ENCODE results near the gene LGALS14. TPM values are rescaled to one million over a fixed set of nuclear protein-coding genes. Genes with fewer than 3 reads are reported as not detected.
"Not testable (repeated sequence)": the region's sequence is repeated elsewhere in the genome, so short reads cannot be mapped to it uniquely, and the experiment has no call there.

Gene LGALS14
- total RNA-seq, 1 donor from 2014 or later, result not detected

DNA sequence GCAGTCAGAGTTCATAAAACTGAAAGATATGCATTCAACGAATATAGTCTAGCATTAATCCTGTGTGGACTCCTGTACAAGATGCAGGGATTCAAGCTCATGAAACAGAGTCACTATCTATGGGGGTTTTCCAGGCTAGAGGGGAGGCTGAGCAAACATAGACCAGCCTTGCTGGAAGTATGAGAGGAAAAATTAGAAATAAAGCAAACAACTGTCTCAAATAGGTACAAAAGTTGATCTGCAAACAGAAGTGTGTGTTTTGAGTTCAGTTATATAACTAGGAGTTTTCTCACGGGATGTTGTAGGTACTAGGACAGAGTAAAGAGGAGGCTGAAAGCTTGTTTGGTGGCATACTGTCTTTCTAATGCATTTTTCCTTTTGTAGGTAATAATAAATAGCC is 8.5 kb upstream of the LGALS14 start:
- DNase-seq (ENCODE audit: low spot score), result no peak

DNA sequence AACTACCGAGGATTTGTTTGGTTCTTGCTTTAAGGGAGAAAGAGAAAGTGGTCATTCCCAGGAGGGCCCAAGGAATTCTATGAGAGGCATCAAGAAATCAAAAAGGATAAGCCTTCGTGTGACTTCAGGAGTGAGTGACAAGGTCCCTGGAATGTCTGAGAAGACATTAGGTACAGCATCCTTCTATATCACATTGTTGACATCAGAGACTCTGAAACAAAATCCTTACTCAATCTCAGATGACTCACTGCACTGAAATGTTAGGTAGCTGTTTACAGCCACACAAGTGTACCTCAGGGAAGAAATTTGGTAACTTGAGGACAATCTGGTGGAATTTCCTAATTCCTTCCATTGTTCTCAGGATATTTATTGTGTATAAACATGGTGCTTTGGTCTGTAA is 7.9 kb upstream of the LGALS14 start:
- no peak for DNase-seq (ENCODE audit: low spot score)

DNA sequence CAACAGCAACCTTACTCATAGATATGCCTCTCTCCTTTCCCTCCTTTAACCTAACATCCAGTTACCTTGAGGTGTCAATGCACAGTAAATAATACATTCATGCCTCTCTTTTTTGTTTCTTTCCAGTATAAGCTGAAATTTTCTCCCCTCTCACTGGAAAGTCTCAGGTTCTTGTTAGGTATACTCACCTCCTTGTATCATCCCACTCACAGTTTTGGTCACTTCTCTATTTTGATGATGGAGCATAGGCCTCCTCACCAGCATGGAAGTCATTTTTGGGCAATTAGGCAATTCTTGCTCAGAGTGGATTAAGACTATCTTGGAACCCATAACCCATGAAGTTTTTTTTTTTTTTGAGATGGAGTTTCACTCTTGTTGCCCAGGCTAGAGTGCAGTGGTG is 5.7 kb upstream of the LGALS14 start:
- DNase-seq (ENCODE audit: low spot score), result no peak

DNA sequence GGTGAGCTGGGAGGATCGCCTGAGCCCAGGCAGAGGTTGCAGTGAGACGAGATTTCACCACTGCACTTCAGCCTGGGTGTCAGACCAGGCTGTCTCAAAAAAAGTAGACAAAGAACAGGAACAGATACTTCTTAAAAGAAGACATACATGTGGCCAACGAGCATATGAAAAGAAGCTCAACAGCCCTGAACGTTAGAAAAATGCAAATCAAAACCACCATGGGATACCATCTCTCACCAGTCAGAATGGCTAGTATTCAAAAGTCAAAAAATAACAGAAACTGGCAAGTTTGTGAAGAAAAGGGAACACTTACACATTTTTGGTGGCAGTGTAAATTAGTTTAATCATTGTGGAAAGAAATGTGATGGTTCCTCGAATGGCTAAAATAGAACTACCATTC is 3.0 kb upstream of the LGALS14 start:
- no peak for DNase-seq (ENCODE audit: low spot score)

DNA sequence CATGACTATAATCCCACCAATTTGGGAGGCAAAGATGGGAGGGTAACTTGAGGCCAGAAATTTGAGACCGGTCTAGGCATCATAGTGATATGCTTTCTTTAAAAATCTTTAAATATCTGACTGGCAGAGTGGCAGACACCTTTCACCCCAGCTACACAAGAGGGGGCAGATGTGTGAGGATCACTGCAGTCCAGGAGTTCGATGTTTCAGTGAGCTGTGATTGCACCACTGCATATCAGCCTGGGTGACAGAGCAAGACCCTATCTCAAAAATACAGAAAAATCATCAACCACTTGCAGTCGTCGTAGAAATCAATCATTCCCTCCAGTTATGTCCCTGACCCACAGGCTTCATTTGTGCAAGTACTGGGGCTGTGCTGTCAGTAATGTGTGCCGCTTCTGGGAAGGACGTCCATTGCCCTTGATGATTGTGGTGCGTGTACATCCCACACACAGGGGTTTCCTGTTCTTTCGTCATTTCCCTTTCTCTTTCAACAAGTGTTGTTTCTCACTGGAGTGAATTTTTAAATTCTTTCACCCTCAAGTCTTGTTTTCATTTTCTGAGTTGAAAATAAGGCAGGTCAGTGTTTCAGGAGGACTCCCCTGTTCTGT is 1.4 kb downstream of the LGALS14 start:
- no peak for DNase-seq (ENCODE audit: low spot score)

DNA sequence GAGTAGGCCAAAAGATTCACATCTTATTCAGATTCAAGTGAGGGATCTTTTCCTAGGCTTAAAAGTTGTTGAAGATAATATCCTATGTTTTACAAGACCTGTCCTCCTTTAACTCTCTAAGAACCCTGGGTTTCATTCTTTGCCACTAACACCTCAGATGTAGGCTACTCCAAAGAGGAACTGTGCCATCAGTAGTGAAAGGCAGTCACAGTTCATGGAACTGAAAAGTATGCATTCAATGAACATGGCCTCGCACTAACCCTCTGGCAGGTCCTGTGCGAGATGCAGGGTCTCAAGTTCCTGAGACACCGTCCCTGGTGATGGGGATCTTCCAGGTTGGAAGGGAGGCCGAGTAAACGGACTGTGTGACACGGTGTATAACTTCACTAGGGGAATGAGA is 4.3 kb downstream of the LGALS14 start:
- DNase-seq (ENCODE audit: low spot score), result no peak

DNA sequence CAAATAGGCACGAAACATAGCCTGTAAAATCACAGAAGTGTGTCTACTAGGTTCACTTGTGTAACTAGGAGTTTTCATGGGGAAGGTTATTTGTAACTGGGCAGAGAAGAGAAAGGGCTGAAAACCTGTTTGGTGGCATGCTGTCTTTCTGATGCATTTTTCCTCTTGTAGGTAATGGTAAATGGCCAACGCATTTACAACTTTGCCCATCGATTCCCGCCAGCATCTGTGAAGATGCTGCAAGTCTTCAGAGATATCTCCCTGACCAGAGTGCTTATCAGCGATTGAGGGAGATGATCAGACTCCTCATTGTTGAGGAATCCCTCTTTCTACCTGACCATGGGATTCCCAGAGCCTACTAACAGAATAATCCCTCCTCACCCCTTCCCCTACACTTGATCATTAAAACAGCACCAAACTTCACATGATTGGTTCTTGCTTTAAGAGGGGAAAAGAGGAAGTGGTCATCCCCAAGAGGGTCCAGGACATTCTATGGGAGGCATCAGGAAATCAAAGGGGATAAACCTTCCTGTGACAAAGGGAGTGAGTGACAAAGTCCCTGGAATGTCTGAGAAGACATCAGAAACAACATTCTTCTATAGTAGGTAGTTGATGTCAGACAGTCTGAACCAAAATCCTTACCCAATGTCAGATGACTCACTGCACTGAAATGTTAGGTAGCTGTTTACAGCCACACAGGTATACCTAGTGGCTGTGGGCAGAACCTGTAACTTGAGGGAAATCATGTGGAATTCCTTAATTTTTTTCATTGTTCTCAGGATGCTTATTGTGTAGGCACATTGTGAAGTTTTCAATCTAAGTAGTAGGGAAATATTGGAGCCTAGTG is 5.0 kb downstream of the LGALS14 start:
- no peak for DNase-seq (ENCODE audit: low spot score)

DNA sequence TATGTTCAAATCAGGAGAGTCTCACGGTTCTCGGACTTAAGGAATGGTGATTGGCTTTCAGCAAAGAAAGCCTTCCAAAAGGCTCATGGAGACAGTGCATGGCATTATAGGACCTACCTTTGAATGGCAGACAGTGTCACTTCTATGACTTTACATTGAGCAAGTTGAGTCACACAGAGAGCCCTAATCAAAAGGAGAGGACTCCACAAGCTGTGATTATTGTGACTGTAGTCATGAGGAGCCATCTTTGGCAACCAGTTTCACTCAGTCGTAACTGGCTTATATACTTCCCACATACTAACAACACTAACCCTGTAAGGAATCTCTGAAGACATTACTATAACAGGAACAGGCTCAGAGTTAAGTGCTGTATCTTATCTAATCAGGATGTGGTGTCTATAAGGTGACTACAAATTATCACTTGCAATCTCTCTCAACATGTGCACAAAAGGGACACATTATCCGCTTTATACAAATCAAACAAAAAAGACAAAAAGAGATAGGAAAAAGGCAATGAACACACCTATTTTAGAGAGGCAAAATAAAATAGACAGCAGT is 6.1 kb downstream of the LGALS14 start:
- DNase-seq (ENCODE audit: low spot score), result no peak

DNA sequence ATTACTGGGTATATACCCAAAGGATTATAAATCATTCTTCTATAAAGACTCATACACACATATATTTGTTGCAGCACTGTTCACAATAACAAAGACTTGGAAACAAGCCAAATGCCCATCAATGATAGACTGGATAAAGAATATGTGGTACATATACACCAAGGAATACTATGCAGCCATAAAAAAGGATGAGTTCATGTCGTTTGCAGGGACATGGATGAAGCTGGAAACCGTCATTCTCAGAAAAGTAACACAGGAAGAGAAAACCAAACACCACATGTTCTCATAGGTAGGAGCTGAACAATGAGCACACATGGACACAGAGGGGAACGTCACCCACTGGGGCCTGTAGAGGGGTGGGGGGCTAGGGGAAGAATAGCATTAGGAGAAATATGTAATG is 15.9 kb downstream of the LGALS14 start:
- not testable (repeated sequence) for DNase-seq (ENCODE audit: low spot score)

DNA sequence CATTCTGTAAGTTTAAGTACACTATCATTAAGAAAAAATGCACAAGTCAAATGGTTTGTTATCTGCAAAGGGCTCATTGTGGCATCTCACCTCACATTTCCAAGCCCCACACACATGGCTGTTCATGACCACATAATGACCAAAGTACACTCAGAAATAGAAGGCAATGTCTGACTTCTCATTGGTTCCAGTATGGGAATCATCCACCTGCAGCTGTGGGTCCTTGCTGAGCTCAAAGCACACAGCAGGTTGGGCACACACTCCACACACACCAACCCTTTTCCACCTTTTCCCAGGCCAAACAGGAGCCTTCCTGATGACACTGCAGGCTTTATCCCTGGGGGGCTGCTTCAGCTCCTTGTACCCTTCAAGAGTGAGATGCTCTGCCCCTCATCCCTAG is 21.7 kb downstream of the LGALS14 start:
- no peak for DNase-seq (ENCODE audit: low spot score)

DNA sequence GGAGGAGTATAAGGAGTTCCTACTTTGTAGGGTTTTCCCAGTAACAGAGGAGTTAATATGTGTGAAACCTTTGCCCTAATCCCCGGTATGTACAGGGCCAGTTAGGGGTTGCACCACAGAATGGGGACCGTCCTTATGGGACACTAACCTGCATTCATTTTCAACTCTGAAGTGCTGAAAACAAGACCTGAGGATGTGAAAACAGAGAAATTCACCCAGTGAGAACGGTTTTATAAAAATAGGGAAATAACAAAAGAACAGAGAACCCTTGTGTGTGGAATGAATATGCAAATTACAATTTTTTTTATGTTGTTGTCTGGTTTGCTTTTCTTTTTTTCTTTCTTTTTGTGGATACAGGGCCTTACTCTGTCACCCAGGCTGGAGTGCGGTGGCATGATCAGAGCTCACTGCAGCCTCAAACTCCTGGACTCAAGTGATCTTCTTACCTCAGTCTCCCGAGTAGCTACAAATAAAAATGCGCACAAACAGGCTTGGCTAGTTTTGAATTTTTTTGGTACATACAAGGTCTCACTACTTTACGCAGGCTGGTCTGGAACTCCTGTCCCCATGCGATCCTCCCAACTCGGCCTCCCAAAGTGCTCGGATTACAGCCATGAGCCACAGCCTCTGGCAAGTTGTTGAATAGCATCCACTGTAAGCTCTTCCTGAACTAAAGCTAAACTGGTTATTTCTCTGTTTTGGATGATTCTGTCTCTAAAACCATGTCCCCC is 23.0 kb downstream of the LGALS14 start:
- DNase-seq (ENCODE audit: low spot score), result no peak

DNA sequence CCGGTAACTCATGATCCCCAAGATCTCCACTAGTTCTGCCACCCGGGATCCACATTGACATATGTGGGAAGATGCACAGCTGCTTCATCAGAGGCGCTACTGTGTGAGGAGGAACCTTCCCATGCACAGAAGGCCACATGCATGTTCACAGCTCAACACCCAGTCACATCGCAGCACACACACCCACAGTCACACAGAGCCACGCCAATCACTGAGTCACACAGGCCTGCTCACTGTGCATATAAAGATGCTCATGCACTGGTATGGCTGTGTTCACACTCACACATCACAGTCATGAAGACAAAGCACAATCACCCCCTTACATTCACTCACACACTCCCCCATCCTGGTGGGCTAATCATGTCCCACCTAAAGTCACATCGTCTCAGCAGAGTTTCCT is 23.8 kb downstream of the LGALS14 start:
- no peak for DNase-seq (ENCODE audit: low spot score)

DNA sequence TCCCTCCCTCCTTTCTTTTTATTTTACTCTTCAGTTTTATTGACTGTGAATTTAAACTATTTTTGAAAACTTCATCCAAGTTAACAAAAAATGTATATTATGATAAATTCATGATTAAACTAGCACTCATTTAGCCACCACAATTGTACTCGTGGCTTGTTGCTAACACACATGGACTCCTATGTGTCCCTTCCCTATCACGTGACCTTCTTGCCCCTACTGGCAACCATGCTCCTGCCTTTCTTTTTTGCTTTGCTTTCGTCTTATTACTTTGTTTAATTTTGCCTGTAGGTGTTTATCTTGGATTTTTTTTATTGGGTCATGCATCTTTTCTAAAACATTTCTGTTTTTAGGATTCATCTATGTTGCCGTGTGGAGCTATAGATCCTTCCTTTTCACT is 25.3 kb downstream of the LGALS14 start:
- no peak for DNase-seq (ENCODE audit: low spot score)

DNA sequence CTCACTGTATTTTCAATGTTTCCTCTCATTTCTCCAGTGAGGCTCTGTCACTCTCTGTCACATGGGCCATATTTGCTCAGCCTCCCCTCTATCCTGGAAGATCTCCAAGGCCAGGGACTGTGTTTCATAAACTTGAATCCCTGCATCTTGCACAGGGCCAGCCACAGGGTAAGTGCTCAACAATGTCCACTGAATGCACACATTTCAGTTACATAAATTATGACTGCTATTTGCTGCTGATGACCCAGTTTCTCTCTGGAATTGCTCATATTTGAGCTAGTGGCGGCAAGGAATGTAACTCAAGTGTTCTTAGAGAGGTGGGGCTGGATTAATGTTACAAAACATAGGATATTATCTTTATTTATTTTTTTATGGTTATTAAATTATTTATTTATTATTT is 27.4 kb downstream of the LGALS14 start:
- no peak for DNase-seq (ENCODE audit: low spot score)

DNA sequence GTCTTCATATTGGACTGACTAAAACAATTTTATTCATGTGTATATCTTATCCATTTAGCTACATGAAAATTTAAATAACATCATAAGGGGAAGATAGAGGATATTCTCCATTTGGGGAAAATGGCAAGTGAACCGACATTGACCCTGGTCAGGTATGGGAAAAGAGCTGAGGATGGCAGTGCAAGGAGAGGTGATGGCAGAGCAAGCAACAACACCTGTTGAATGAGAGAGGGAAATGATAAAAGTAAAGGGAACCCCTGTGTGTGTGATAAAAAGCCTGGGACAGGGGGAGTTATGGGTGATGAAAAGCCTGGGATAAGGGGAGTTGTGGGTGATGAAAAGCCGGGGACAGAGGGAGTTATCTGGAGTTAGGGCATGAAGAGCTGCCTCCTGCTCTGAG is 29.6 kb downstream of the LGALS14 start:
- DNase-seq (ENCODE audit: low spot score), result no peak

DNA sequence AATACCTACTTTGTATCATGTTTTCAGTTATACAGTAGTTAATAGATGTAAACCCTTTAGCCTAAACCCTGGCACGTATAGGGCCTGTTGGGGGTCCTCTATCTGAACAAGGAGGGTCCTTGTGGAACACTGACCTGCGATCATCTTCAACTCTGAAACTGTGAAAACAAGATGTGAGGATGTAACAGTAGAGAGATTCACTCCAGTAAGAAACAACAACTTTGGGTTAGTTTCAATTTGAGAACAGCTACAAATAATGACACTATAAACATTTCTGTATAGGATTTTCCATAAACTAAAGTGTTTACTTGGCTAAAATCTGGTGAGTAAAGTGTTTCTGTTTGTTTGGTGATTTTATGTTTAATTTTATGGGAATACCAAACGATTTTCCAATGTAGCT is 31.4 kb downstream of the LGALS14 start:
- DNase-seq (ENCODE audit: low spot score), result no peak

DNA sequence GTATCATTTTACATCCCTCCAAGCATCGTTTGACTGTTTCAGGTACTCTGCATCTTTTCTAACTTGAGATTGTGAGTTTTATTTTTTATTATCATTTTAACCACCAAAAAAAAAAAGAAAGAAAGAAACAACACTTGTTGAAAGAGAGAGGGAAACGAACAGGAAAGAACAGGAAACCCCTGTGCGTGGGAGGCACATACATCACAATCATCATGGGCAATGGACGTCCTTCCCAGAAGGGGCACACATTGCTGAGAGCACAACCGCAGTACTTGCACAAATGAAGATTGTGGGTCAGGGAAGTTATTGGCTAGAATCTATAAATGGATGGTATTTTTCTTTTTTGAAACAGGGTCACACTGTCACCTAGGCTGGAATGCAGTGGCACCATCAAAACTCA is 31.8 kb downstream of the LGALS14 start:
- DNase-seq (ENCODE audit: low spot score), result no peak

DNA sequence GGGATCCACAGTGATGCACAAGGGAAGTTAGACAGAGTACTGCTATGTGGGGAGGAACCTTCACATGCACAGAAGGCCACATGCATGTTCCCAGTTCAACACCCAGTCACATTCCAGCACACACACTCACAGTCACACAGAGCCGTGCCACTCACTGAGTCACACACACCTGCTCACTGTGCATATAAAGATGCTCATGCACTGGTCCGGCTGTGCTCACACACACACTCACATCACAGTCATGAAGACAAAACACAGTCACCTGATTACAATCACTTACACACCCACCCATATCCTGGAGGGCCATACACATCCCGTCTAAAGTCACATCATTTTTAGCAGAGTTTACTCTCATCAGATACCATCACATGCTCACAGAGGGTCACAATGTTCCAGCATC is 33.1 kb downstream of the LGALS14 start:
- DNase-seq (ENCODE audit: low spot score), result no peak

DNA sequence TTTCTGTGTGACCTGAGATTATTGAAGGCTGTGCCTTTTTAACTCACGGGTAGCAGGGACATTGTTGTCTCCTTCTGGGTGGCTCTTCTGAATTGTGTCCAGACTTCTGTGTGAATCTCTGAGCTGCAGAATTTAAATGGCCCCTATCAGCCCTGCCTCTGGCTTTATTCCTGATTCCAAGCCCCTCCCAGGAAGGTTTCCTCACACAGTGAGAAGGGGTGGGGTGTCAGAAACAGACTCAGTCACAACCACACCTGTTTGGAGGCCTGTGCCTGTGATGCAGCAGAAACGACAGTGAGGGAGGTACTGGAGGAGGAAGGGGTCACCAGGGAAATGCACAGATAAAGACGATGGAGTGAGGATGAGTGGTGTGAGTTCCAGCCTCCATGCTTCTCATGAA is 33.6 kb downstream of the LGALS14 start, which contains the start of gene CLC:
CLC (minus strand) TSS at position 139 of the 400 bp plus-strand sequence; CDS start at position 62, 77 bp downstream.
- DNase-seq (ENCODE audit: low spot score), result no peak

DNA sequence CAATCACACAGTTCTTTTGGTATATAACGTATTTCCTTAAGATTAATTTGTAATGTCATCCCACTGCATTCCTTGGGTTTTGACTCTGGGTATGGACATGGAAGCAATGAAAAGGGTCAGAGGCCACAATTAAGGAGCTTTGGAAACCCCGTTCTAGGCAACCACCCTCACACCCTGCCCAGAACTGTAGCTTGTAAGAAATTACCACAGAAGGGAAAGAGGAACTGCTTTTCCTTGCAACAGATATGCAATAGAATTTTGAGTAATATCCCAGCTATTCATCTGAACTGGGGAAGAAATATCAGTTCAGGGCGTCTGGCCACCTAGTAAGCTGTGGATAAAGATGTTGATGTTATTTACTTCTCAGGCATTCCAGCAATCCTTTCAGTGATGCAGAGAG is 34.5 kb downstream of the LGALS14 start:
- DNase-seq (ENCODE audit: low spot score), result no peak

DNA sequence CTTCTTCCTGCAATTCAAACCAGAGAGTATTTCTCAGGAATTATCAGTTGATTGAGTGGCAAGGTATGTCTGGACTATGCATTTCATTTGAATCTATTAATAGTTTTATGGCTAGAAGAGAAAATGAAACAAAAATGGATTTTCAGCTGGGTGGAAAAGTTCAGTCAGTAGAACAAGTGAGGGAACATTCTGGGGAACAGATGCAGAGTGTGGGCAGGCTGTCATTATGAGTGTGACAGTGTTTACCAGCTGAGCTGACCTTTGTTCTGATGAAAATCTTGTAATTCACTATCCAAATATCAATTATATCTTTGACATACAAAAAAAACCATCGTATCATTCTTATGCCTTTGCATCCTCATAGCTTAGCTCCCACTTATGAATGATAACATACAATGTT is 36.1 kb downstream of the LGALS14 start:
- DNase-seq (ENCODE audit: low spot score), result no peak

DNA sequence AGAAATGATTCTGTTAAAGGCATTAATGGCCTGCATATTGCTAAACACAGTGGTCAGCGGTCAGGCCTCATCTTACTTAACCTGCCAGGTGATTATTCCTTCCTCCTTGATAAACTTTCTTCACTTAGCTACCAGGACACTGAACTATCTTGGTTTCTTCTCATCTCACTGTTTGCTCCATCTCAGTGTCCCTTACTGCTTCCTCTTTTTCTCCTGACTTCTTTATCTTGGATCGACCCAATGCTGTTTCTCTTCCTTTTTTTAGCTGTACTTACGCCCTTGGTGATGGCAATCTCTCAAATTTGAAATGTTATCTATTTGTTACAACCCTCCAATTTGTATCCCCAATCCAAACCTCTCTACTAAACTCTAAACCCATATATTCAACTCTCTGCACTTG is 41.4 kb downstream of the LGALS14 start:
- no peak for DNase-seq (ENCODE audit: low spot score)

Data from mesenteric fat pad (tissue), 1 donor.